GM12878 (cell line): ENCODE measurements around the gene DCDC1. TPM values are rescaled to one million over a fixed set of nuclear protein-coding genes. Genes with fewer than 3 reads are reported as not detected.

ENCODE experiments used
- ATF3 ChIP-seq: IDR thresholded peaks from 2 replicates; pipeline ENCODE4 v1.6.1; 2011; ENCODE audit warnings: low read depth, mild to moderate bottlenecking, low read length, moderate library complexity, borderline replicate concordance; ENCODE audit errors: extremely low read depth
- BACH1 ChIP-seq: fragments of 450-650 bp; IDR thresholded peaks from 2 replicates; pipeline ENCODE4 v1.6.1; 2017; ENCODE audit warnings: mild to moderate bottlenecking, borderline replicate concordance
- BCL3 ChIP-seq: IDR thresholded peaks from 2 replicates; pipeline ENCODE4 v1.6.1; 2011; ENCODE audit warnings: borderline replicate concordance, low read depth, mild to moderate bottlenecking, moderate library complexity, low read length; ENCODE audit not compliant: insufficient read depth, poor library complexity, severe bottlenecking
- BHLHE40 ChIP-seq, 2 experiments: fragments of 450-650 bp in 1 of 2; IDR thresholded peaks; 2 replicates each; pipeline ENCODE4 v1.6.1; 2011 to 2017; ENCODE audit warnings: low read depth in 2 of 2, borderline replicate concordance in 1 of 2, improper control_type of control experiment in 1 of 2, low read length in 1 of 2, mild to moderate bottlenecking in 1 of 2
- CEBPB ChIP-seq, 2 experiments: fragments of 150-350 bp in 1 of 2; IDR thresholded peaks; 2 replicates each; pipeline ENCODE4 v1.6.1; 2012 to 2014; ENCODE audit warnings: low read depth in 2 of 2, low read length in 2 of 2, borderline replicate concordance in 1 of 2, inconsistent platforms in 1 of 2
- FOXK2 ChIP-seq: fragments of 450-650 bp; IDR thresholded peaks from 2 replicates; pipeline ENCODE4 v1.6.1; 2017; ENCODE audit warnings: mild to moderate bottlenecking, moderate library complexity
- HCFC1 ChIP-seq: fragments of 150-350 bp; IDR thresholded peaks from 2 replicates; pipeline ENCODE4 v1.6.1; 2014; ENCODE audit warnings: low read length
- IKZF1 ChIP-seq: fragments of 450-650 bp; conservative IDR thresholded peaks from 2 replicates; pipeline ENCODE4 v1.6.1; 2017; ENCODE audit warnings: antibody characterized with exemption, mild to moderate bottlenecking
- KLF5 ChIP-seq: fragments of 450-650 bp; IDR thresholded peaks from 2 replicates; pipeline ENCODE4 v1.6.1; 2014; ENCODE audit warnings: mild to moderate bottlenecking; ENCODE audit not compliant: partially characterized antibody
- MTA3 ChIP-seq: IDR thresholded peaks from 2 replicates; pipeline ENCODE4 v1.6.1; 2012; ENCODE audit warnings: low read length, inconsistent platforms, borderline replicate concordance
- NFIC ChIP-seq: IDR thresholded peaks from 2 replicates; pipeline ENCODE4 v1.6.1; 2012; ENCODE audit warnings: low read depth, mild to moderate bottlenecking, inconsistent platforms, low read length, moderate library complexity
- NFXL1 ChIP-seq: fragments of 450-650 bp; IDR thresholded peaks from 2 replicates; pipeline ENCODE4 v1.6.1; 2017; ENCODE audit warnings: antibody characterized with exemption, mild to moderate bottlenecking, borderline replicate concordance
- NKRF ChIP-seq: fragments of 450-650 bp; conservative IDR thresholded peaks from 2 replicates; pipeline ENCODE4 v1.6.1; 2017; ENCODE audit warnings: mild to moderate bottlenecking, moderate library complexity
- POU2F2 ChIP-seq: IDR thresholded peaks from 3 replicates; pipeline ENCODE4 v1.6.1; 2011; ENCODE audit warnings: low read depth, mild to moderate bottlenecking, low read length, borderline replicate concordance
- RB1 ChIP-seq: fragments of 450-650 bp; formaldehyde crosslinking; IDR thresholded peaks from 2 replicates; pipeline ENCODE4 v1.6.1; 2017; ENCODE audit warnings: mild to moderate bottlenecking, borderline replicate concordance
- SP1 ChIP-seq: IDR thresholded peaks from one replicate; pipeline ENCODE4 v1.6.1; 2011; ENCODE audit warnings: low read depth, low read length
- TARDBP ChIP-seq: IDR thresholded peaks from 2 replicates; pipeline ENCODE4 v1.6.1; 2016; ENCODE audit warnings: borderline replicate concordance
- TCF7 ChIP-seq: IDR thresholded peaks from 2 replicates; pipeline ENCODE4 v1.6.1; 2014; ENCODE audit warnings: antibody characterized with exemption, borderline replicate concordance
- polyA plus RNA-seq, 11 experiments: library from polyadenylated mRNA; depleted of rRNA in 4 of 11; unstranded in 6 of 11; stranded (reverse) in 5 of 11; fragments of >200 nt; fragmentation: Nextera tagmentation in 4 of 11; fragmentation: Illumina TruSeq in 1 of 11; extraction: Ambion mirVana in 4 of 11; extraction: Trizol in 1 of 11; gene quantifications; 1 replicate in 1 of 11; 2 replicates in 10 of 11; pipeline versions ENCODE4 v1.2.1 to v1.2.3, GENCODE V29; 2011 to 2016; ENCODE audit warnings: inconsistent platforms in 2 of 11, missing spikeins in 2 of 11, low read depth in 1 of 11
- total RNA-seq, 4 experiments: library from RNA; depleted of rRNA in 3 of 4; stranded (reverse); fragments of >200 nt in 3 of 4; fragmentation: Illumina TruSeq in 1 of 4; extraction: Trizol in 1 of 4; gene quantifications; 2 replicates each; pipeline versions ENCODE4 v1.2.1 to v1.2.3, GENCODE V29; 2013 to 2021
- TF ChIP-seq, protein P1 (sequence below): fragments of 450-650 bp; IDR thresholded peaks from 2 replicates; pipeline ENCODE4 v1.6.1; 2017; ENCODE audit warnings: mild to moderate bottlenecking
- TF ChIP-seq, protein P2 (sequence below): fragments of 450-650 bp; IDR thresholded peaks from 2 replicates; pipeline ENCODE4 v1.6.1; 2016; ENCODE audit warnings: mild to moderate bottlenecking

Gene DCDC1
- total and polyA plus RNA-seq, 10 of the 15 experiments (the other 5 are each of a cell fraction or from before 2014, with no cell fraction given), result not detected

DNA sequence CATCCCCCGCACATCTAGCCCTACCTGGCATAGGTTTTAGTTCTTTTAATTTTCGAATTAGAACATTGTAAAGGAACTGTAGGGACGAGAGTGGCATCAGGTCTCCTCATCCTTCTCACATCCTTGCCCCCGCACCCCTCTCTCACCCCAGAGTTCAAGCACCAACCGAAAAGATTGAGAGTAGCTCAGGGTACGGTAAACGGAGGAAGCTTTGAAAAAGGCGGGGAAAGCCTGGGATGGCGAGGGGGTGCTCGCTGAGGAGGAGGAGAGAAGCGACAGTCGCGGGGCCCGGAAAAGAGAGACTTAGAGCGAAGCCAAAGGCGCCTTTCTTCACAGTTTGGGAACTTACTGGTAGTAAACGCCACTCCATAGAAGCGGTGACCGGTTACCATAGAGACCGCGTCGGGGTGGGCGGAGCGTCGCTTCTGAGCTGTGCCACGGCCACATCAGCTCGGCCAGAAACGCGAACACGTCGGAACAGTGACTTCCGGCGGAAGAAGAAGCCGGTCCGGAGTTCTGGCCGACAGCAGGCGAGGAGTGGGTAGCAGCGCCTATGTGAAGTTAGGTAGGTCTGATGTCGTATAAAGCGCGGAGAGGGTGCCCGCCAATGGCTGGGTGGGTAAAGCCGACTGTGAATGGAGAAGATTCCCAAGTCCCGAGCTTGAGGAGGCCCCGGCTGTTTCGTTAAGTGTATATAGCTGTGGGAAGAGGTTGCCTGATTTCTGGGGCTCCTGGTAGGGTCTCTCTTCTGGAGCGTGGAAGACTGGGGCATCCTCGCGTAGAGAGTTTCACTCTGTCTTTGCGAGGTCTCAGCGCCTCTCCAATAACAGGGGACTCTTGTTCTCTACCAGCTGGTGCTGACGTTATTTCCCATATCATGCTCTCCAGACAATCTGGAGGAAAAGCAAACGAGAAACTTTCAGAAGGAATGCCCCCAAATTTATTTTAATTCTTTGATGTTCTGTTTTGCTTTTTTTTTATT is at the start of gene DCDC1, which contains the start of gene DNAJC24 (continued):
- peak in 1 of 2 experiments; percentile 47; a peak in 1 of 4 replicates for TF ChIP-seq BHLHE40 (IDR thresholded peaks at IDR 0.05; ENCODE audit: borderline replicate concordance in 1 of 2, low read depth in 2 of 2, low read length in 1 of 2)
- peak; percentile 87 for TF ChIP-seq POU2F2
- TF ChIP-seq, protein P1, sequence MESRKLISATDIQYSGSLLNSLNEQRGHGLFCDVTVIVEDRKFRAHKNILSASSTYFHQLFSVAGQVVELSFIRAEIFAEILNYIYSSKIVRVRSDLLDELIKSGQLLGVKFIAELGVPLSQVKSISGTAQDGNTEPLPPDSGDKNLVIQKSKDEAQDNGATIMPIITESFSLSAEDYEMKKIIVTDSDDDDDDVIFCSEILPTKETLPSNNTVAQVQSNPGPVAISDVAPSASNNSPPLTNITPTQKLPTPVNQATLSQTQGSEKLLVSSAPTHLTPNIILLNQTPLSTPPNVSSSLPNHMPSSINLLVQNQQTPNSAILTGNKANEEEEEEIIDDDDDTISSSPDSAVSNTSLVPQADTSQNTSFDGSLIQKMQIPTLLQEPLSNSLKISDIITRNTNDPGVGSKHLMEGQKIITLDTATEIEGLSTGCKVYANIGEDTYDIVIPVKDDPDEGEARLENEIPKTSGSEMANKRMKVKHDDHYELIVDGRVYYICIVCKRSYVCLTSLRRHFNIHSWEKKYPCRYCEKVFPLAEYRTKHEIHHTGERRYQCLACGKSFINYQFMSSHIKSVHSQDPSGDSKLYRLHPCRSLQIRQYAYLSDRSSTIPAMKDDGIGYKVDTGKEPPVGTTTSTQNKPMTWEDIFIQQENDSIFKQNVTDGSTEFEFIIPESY, result no peak
- TF ChIP-seq CEBPB (IDR thresholded peaks at IDR 0.05; ENCODE audit: borderline replicate concordance in 1 of 2, low read depth in 2 of 2, low read length in 2 of 2), result no peak
- peak; percentile 75 for TF ChIP-seq SP1
- peak; percentile 72 for TF ChIP-seq IKZF1
- TF ChIP-seq, protein P2, sequence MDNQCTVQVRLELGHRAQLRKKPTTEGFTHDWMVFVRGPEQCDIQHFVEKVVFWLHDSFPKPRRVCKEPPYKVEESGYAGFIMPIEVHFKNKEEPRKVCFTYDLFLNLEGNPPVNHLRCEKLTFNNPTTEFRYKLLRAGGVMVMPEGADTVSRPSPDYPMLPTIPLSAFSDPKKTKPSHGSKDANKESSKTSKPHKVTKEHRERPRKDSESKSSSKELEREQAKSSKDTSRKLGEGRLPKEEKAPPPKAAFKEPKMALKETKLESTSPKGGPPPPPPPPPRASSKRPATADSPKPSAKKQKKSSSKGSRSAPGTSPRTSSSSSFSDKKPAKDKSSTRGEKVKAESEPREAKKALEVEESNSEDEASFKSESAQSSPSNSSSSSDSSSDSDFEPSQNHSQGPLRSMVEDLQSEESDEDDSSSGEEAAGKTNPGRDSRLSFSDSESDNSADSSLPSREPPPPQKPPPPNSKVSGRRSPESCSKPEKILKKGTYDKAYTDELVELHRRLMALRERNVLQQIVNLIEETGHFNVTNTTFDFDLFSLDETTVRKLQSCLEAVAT, result 0 out of 2 replicates have a peak, but pooled peaks have one; percentile 50
- no peak for TF ChIP-seq TARDBP
- no peak for TF ChIP-seq NFXL1
- TF ChIP-seq FOXK2, result no peak
- peak; percentile 58 for TF ChIP-seq KLF5
- TF ChIP-seq NKRF, result peak; percentile 93
- TF ChIP-seq ATF3, result no peak
- peak; percentile 32 for TF ChIP-seq BCL3
- peak; percentile 77; the same call in 1 of the 2 replicates for TF ChIP-seq RB1
- TF ChIP-seq MTA3, result no peak
- TF ChIP-seq TCF7, result no peak
- no peak for TF ChIP-seq BACH1
- TF ChIP-seq NFIC, result no peak
- peak; percentile 82 for TF ChIP-seq HCFC1
